HG03439 (cell line): ENCODE data around the gene ZC3H13.

Source experiments
- ATAC-seq: cut with Tn5 transposase; IDR thresholded peaks from one replicate; pipeline ENCODE4 v1.9.1; 2021; ENCODE audit warnings: mild to moderate bottlenecking, moderate library complexity; ENCODE audit not compliant: unreplicated experiment

Gene ZC3H13

DNA sequence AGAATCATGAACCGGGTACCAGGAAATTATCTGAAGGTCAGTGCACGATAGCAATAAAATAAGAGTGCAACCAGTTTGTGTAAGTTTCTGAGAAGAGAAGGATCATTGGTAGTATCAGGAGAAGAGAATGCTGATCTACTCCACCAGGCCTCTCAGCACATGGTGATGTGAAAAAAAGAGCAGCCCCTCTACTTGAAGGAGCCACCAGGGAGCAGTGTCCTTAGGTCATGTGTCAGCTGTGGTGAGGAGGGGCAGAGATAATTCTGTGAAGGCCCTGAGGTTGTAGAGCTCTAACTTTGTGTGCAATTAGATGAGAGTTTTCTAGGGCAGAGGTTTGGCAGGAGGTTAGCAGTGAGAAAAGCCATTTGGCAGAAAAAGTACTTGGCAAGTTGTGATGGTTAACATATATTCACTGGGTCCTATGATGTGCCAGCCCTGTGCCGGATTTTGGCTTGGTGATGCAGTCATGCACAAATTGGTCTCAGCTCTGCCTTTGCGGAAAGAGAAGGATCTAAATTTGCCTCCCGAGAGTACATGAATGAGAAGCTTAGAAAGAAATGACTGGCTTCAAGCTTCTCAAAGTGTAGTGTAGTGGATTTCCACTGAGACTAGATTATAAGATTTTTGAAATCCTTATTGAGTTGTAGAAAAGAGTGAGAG is 19.2 kb upstream of the ZC3H13 start:
- peak; percentile 93 for ATAC-seq

DNA sequence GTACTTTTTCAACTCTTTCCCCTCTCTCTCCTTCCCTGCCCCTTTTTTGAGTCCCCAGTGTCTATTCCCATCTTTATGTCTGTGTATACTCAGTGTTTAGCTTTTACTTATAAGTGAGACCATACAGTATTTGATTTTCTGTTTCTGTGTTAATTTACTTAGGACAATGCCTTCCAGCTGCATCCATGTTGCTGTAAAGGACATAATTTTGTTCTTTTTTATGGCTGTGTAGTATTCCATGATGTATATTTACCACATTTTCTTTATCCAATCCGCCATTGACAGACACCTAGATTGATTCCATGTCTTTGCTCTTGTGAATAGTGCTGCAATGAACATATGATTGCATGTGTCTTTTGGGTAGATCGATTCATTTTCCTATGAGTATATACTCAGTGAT is 10.7 kb upstream of the ZC3H13 start:
- no peak for ATAC-seq

DNA sequence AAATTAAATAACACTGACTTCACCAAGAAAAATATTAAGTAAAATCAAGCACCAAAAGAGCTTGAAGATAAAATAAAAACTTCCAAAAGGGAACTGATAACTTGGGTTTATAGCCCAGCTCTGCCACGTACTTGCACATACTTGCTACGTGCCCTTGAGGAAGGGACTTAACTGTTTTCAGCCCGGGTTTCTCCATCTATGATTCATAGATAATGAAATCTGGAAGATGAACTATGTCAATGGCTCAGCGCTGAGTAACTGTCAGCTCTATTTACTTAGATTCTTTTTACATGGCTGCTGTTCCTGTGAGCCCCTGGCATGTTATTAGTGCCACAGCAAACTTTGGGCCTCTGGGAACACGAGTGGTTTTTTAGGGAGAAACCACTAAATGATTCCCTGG is 9.6 kb upstream of the ZC3H13 start:
- ATAC-seq, result no peak

DNA sequence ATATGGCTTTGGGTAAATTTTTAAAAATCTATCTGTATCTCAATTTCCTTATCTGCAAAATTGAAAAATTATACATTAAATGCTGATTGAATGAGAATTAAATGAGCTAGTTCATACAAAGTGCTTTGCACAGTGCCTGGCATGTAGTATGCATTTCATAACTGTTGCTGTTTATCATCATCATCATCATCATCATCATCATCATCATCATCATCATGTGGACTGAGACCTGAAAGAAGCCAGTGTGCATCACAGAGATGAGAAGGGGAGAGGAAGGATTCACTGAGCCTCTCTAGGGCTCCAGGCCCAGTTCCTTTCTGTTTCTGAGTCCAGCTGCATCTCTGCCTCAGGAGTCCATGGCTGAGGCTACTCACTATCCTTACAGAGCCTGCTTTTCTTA is 6.9 kb upstream of the ZC3H13 start:
- no peak for ATAC-seq

DNA sequence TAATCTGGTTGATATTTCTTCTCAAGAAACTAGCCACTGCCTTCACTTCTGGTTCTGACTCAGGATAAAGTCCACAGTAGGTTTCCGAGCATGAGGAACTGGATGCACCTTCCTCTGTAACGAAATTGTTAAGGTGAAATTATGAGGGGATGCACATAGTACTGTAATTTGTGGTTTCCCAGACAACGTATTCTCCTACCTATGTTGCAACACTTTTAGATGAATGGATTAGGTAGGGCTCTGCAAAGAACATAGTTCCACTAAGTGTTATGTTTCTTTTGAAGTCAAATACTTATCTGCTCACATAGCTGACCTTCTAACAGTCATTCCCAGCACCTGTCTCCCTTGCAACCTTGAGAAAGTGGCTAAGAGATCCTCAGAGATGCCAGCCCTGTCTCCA is 5.7 kb upstream of the ZC3H13 start:
- ATAC-seq, result no peak

DNA sequence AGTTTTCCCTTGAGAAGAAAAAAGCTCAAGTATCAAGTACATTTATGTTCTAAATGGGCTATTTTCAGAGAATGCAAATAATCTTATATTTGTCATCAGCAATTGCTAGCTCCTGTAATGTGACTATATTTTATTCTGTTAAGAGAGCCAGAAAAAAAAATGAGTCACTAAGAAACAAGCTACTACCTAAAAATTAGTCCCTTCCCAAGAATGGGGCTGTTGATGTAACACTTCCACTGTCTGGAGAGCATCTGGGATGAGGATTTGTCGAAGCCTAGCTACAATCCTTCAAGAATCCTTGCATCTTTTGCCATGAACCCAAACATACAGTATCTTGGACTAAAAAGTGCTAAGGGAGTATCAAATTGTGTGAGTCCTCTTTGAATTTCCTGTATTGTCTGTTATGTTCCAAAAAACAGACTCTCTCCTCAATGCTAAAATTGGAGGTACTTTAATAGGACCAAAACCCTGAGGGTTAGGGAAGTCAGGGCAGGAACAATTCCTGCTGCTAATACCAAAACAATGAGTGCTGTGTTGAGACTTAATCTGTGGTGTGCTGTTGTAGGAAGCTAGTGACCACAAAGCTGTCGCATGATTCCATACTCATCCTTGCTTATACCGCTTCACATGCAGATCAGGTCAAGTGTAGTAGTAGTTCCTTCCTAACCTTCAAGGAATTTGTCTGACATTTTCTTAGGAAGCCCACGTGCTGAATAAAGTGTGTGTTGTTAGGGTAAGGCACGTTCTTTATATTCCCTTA is 4.9 kb upstream of the ZC3H13 start:
- no peak for ATAC-seq

DNA sequence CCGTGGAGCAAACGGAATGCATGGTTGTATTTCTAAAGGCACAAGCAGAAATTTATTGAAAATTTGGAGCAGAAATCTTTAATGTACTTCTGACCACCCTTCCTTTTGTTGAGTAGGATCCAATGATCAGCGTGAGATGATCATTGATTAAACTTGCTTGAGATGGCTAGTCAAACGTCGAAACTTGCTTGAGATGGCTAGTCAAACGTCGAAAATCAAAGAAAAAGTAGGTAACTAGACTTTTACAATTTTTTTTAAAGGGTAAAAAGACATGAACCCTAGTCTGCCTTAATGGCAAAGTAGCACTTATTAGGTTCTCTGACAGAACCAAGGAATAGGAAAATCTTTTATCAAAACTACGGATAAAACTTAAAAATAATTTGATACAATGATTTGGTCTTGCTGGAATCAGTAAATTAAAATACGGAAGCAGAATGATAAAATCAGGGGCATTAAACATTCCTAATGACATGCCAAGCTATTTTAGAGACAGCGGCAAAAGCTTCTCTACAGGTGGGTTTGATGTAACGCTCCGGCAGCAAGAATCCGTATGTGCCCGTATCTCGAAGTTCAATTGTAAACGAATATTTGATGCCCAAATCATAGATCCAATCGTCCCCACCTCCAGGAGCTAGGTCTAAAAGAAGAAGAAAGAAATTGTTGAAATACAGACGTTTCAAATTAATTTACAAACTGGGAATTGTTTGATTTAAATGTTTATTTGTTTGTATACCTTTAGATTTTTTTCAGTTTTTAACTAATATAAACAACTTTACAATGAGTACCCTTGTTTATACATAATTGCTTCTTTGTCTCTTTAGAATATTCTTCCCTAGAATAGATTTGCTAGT is 841 bp upstream of the ZC3H13 start:
- no peak for ATAC-seq

DNA sequence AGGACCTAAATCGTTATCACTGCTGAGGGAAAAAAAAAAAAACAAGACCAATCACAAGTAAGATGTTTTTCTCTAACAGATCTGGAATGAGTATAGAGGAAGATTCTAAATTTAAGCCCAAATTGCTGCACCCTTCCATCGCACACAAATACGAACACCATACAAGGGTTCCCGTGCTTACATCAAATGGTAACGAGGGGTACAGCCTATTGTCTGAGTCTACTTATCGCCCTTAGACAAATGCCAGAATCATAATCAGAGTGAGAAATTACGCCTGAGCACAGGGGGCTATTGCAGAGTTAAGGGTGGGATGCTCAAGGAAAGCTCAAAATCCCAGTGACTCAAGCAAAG is 603 bp downstream of the ZC3H13 start:
- no peak for ATAC-seq

DNA sequence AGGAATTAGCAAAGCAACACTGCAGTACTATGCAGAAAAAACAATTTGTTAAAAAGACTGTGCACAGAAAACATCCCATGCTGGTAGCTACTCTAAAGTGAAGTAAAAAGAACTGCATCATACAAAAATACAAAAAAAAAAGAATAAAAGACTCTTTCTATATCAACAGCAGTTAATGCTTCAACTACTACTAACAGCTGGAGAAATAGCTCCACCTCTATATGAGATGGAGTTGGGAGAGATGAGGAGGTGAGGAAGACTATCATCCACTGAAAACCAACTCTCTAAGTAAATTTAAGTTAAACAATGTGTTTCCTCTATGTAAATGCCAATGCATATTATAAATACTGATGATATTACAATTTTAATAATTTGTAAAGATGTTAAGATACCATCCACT is 1.8 kb downstream of the ZC3H13 start:
- ATAC-seq, result no peak

DNA sequence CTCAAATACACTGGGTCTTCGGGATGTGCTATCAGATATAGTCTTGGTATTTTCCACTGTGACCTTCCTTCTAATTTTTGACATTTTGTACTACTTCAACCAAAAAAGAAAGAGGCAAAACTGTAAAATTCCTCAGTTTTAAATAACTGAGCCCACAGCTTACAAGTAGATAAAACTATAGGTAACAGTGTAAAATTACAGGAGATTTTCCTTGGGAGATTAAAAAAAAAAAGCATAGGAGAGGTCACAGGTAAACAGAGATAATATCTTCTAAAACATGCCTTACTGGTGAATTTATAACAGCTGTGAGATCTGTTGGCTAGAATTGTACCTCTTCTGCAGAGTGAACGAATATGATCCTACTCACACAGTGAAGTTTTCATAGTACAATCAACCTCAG is 7.1 kb downstream of the ZC3H13 start:
- ATAC-seq, result no peak

DNA sequence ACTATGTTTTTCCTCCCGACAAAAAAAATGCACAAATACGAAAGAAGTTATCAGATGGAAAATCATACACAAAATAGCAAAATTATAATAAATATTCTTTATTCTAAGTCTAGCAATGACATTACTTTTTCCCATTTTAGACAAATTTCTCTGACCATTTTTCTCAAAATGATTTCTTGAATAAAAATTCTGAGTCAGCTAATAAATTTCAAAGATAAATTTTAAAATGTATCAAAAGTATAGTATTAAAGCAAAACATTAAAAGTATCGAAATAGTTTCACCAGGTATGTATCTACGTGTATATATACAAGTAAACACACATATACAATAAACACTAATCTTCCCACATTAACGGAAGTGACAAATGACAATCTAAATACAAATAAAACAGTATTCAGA is 8.9 kb downstream of the ZC3H13 start:
- ATAC-seq, result no peak

DNA sequence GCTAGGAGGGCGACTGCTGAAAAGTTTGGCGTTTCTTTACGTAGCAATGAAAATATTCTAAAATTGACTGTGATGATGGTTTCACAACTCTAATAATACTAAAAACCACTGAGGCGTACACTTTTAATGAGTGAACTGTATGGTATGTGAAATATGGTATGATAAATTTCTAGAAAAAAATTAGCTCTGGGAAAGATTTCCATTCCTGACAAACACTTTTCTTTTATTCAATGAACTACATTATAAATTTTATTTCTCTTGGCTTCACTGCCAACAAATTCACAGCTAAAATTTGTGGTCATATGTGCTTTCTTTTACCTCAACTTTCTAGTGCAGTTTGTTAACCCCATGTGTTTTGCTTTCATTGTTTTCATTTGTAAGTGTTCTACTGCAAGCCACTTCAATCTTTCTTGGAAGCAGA is 11.1 kb downstream of the ZC3H13 start:
- ATAC-seq, result no peak

DNA sequence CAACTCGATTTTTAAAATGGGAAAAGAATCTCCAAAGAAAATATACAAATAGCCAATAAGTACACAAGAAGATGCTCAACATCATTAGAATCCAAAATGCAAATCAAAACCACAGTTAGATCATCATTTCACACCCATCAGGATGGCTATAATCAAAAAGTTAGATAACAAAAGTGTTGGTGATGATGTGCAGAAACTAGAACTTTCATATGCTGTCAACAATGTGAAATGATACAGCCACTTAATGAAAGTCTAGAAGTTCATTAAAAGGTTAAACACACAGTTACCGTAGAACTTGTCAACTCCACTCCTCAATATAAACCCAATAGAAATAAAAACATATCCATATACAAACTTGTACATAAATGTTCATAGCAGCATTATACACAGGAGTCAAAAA is 11.8 kb downstream of the ZC3H13 start:
- no peak for ATAC-seq

DNA sequence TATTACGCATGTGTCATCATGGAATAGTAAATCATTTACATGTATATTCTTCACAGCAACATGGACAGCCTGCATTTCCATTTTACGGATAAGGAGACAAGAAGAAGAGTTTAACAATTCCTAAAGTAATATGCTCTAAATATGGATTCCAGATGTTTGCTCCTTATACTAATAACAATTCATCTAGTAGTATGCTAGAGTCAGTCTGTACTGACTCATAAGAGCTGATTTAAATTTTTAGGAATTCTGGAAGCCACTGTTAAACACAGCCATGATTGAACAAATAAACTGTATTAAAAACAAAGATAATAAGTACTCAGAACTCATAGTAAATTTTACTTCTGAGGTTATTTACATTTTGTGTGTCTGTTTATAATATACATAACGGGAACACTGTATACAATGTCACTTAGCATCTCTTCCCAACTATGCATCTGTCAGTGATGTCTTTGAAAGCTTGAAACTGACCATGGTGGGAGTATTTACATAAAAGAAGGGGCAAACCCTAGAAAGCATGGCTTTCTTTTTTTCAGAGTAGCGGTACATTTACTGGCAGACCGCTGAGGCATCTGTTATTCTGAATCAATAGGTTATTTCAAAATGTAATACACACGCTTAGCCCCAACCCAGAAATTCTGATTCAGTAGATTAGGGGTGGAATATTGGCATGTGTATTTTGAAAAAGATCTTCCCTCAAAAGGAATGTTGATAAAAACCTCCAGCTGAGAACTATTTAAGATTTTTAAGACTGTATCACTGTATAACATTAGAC is 12.9 kb downstream of the ZC3H13 start:
- no peak for ATAC-seq

DNA sequence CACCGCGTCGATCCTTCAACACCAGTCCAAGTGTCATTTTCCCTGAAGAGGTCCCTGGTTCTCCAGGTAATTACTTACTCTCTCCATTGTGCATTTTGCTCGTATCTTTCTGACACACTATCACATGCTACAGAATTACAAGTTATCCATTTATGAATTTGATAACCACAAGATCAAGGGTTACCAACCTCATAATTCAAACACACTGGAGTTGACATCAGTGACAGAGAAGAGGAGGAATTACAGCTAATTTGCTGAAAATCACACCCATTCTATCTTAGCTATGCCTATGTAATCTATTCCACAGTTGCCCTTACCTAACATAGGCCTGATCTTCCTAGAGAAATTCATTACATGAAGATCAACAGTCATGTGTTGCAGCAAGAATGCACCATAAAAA is 14.2 kb downstream of the ZC3H13 start:
- no peak for ATAC-seq

DNA sequence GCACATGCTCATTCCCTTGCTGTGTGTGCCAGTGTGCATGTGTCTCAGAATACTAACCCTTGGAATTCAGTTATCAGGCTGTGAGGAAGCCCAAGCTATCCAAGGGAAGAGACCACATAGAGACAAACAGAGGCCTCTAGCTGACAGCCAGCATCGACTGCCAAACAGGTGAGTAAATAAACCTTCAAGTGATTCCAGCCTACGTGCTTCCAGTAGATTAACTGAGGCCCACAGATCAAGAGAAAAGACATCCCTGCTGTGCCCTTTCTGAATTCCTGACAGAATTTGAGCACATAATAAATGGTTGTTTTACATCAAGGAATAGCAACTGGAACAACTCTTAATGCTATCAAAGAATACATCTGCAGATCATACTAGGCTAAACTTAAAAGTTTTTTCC is 17.5 kb downstream of the ZC3H13 start:
- ATAC-seq, result no peak

DNA sequence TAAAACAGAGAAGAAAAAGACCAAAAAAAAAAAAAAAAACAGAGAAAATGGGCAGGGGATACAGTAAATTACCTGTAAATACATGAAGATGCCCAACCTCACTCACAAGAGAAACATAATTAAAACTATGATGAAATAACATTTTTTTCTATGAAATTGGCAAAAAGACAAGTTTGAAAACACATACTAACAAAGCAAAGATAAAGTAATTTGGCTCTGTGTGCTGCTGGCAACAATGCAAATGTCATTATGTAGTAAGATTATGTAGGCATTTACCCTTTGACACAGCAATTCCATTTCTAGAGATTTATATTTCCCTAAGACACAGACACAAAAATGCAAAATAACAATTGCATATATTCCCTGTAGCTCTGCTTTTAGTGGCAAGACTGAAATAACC is 20.2 kb downstream of the ZC3H13 start:
- ATAC-seq, result no peak

DNA sequence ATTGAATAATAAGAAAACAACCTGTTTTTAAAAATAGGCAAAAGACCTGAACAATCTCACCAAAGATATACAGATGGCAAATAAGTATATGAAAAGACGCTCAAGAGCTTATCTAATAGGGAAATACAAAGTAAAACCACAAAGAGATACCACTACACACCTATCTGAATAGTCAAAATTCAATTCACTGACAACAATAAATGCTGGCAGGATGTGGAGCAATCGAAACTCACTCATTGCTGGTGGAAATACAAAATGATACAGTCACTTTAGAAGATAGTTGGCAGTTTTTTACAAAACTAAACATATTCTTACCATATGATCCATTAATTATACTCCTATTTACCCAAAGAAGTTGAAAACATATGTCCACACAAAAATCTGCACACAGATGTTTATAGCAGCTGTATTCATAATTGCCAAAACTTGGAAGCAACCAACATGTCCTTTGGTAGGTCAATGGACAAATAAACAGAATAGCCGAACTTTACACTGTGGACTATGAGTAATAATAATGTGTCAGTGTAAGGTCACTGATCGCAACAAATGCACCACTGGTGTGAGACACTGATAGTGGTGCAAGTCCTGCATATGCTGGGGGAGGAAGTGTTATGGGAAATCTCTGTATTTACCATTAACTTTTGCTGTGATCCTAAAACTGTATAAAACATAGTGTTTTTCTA is 20.8 kb downstream of the ZC3H13 start:
- no peak for ATAC-seq

DNA sequence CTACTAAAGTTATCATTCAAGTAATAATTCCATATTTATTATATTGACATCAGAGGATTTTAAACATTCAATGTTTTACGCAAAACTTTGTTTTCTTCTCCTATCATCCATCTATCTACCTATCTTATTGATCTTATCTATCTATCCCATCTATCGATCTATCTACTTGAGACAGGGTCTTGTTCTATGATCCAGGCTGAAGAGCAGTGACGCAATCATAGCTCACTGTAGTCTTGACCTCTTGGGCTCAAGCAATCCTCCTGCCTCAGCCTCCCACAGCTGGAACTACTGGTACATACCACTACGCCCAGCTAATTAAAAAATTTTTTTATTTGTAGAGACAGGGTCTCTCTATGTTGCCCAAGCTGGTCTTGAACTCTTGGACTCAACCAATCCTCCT is 27.4 kb downstream of the ZC3H13 start:
- no peak for ATAC-seq

DNA sequence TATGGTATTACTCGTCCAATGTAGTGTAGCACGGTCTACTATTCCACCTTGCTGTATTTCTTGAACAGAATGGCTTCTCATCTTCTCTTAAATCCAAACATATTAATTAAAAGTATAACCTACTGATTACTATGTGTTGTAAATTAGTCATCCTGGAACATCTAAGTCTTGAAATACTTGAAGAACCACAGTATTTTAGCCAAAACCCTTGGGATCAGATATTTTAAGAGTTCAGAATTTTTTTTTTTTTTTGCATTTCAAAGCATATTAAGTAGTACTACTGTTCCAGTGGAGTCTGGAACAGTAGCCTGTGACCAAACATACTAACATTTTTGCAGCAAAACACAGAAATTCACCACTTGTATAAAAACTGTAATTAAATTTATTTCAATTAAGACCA is 30.1 kb downstream of the ZC3H13 start:
- ATAC-seq, result no peak

DNA sequence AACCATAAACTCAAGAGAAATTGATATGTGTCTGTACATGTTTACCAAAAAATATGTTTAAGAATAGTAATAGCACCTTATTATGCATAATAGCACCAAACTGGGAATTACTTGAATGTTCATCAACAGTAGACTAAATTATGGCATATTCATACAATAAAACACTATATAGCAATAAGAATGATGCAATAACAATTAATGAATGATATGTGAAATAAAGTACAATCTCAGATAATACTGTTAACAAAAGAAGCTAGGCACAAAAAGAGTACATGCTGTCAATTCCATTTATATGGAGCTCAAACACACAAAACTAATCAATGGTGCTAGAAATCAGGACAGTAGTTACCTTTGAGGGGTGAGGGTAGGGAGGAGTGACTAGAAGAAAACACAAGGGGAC is 36.3 kb downstream of the ZC3H13 start:
- no peak for ATAC-seq
